ENCODE data around the gene PNO1. TPM values are rescaled to one million over a fixed set of nuclear protein-coding genes. Genes with fewer than 3 reads are reported as not detected.
A peak's percentile ranks its signal among the peaks of the same experiment; 100 is the strongest.

The PNO1 gene
- total and polyA plus RNA-seq, 9 of the 15 experiments (the other 6 are each of a cell fraction or from before 2014, with no cell fraction given): 11.8 to 81.7 (median 41.1) TPM

DNA sequence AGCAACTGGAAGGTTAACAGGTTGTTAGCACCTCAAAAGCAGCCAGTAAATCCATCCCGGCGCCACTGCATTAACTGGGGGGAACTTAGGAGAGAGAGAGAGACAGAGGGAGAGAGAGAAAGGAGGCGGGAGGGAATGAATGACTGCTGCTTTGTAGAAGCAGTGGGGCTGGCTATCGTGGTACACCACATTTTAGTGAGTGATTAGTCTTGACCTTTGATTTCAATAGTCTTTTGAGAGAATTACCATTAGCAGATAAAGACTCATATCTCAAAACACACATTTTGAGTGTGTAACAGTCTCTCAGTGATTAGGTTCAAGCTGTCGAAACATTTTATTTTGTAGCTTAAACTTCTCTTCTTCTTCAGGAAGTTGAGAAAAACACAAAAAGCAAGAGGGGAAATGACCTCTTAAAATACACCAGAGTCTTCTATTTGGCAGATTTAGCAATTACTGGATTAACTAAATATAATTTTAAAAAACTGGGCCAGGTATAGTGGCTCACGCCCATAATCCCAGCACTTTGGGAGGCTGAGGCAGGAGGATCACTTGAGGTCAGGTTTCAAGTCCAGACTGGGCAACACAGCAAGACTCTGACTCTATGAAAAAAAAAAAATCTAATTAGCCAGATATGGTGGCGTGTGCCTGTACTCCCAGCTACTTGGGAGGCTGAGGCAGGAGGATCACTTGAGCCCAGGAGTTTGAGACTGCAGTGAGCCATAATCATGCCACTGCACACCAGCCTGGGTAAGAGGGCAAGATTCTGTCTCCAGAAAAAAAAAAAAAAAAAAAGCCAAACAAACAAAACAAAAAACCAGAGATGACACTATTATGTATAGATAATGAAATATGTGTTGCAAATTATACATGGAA lies 22.0 kb upstream of the PNO1 start (continued):
- TF ChIP-seq, protein P1, sequence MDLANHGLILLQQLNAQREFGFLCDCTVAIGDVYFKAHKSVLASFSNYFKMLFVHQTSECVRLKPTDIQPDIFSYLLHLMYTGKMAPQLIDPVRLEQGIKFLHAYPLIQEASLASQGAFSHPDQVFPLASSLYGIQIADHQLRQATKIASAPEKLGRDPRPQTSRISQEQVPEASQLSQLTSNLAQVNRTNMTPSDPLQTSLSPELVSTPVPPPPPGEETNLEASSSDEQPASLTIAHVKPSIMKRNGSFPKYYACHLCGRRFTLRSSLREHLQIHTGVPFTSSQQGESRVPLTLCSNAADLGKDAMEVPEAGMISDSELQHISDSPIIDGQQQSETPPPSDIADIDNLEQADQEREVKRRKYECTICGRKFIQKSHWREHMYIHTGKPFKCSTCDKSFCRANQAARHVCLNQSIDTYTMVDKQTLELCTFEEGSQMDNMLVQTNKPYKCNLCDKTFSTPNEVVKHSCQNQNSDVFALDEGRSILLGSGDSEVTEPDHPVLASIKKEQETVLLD (IDR thresholded peaks at IDR 0.05): peak; percentile 76; the same call in 1 of the 2 replicates
- TF ChIP-seq KDM1A (IDR thresholded peaks at IDR 0.05) (peak; percentile 99 to 100), TAF15 (IDR thresholded peaks at IDR 0.05; ENCODE audit: low read depth, low read length) (no peak), U2AF2 (optimal IDR thresholded peaks at IDR 0.05; ENCODE audit: low read depth, low read length) (no peak), DIDO1 (tag; IDR thresholded peaks at IDR 0.05; ENCODE audit: low read depth) (no peak), SIX5 (IDR thresholded peaks at IDR 0.05; ENCODE audit: borderline replicate concordance in 1 of 2, insufficient read depth in 1 of 2, low read depth in 1 of 2, low read length in 2 of 2) (no peak), NR2C2 (CRISPR knock-in tag; IDR thresholded peaks at IDR 0.05) (0 out of 2 replicates have a peak, but pooled peaks have one; percentile 26), NR2C2 (tag; IDR thresholded peaks at IDR 0.05) (no peak), ETS2 (tag; IDR thresholded peaks at IDR 0.05; ENCODE audit: borderline replicate concordance, poor library complexity, severe bottlenecking) (no peak), GATA2 (CRISPR knock-in tag; IDR thresholded peaks at IDR 0.05) (peak; percentile 96), HCFC1 (IDR thresholded peaks at IDR 0.05; ENCODE audit: low read depth, low read length) (no peak), SPI1 (IDR thresholded peaks at IDR 0.05; ENCODE audit: borderline replicate concordance, low read depth, low read length) (no peak), ZSCAN29 (IDR thresholded peaks at IDR 0.05) (no peak), DACH1 (IDR thresholded peaks at IDR 0.05; ENCODE audit: partially characterized antibody) (peak; percentile 72), ZNF41 (CRISPR knock-in tag; conservative IDR thresholded peaks at IDR 0.05) (no peak), SRSF7 (optimal IDR thresholded peaks at IDR 0.05; ENCODE audit: low read depth, low read length) (no peak), PHTF2 (CRISPR knock-in tag; IDR thresholded peaks at IDR 0.05) (no peak), ELF4 (CRISPR knock-in tag; IDR thresholded peaks at IDR 0.05) (peak; percentile 87), ZNF23 (CRISPR knock-in tag; IDR thresholded peaks at IDR 0.05) (no peak), DMBX1 (CRISPR knock-in tag; IDR thresholded peaks at IDR 0.05; ENCODE audit: borderline replicate concordance) (peak; percentile 80; the same call in 1 of the 2 replicates), ILK (tag; IDR thresholded peaks at IDR 0.05; ENCODE audit: borderline replicate concordance, low read depth) (no peak), PHF21A (IDR thresholded peaks at IDR 0.05; ENCODE audit: borderline replicate concordance, low read depth) (peak; percentile 56; the same call in 1 of the 2 replicates), CREM (IDR thresholded peaks at IDR 0.05; ENCODE audit: low read depth) (peak; percentile 72), GABPB2 (CRISPR knock-in tag; conservative IDR thresholded peaks at IDR 0.05) (no peak), ZNF24 (IDR thresholded peaks at IDR 0.05) (peak; percentile 98), ZBTB1 (CRISPR knock-in tag; IDR thresholded peaks at IDR 0.05; ENCODE audit: borderline replicate concordance, low read depth) (no peak)
- TF ChIP-seq, protein P2, sequence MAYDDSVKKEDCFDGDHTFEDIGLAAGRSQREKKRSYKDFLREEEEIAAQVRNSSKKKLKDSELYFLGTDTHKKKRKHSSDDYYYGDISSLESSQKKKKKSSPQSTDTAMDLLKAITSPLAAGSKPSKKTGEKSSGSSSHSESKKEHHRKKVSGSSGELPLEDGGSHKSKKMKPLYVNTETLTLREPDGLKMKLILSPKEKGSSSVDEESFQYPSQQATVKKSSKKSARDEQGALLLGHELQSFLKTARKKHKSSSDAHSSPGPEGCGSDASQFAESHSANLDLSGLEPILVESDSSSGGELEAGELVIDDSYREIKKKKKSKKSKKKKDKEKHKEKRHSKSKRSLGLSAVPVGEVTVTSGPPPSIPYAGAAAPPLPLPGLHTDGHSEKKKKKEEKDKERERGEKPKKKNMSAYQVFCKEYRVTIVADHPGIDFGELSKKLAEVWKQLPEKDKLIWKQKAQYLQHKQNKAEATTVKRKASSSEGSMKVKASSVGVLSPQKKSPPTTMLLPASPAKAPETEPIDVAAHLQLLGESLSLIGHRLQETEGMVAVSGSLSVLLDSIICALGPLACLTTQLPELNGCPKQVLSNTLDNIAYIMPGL (CRISPR knock-in tag; IDR thresholded peaks at IDR 0.05): no peak
